H9 (cell line): ENCODE results near the gene HOXC11. TPM values are rescaled to one million over a fixed set of nuclear protein-coding genes. Genes with fewer than 3 reads are reported as not detected.

Experiments
- DNase-seq: peaks from one replicate; pipeline ENCODE4 v3.0.0-alpha.2; 2017
- H2AFZ ChIP-seq: one replicate; pipeline ENCODE4 v1.6.1; 2013; ENCODE audit warnings: mild to moderate bottlenecking, low read length, control low read depth, moderate library complexity
- H2AK5ac ChIP-seq: 2 replicates; pipeline ENCODE4 v1.6.1; 2013; ENCODE audit warnings: low read length, control low read depth, mixed read lengths; ENCODE audit not compliant: insufficient read length
- H2BK120ac ChIP-seq: one replicate; pipeline ENCODE4 v1.6.1; 2013; ENCODE audit warnings: low read depth, mild to moderate bottlenecking, low read length, control low read depth, inconsistent platforms; ENCODE audit not compliant: poor library complexity, severe bottlenecking
- H2BK12ac ChIP-seq: 2 replicates; pipeline ENCODE4 v1.6.1; 2013; ENCODE audit warnings: low read length, control low read depth, mixed read lengths, low read depth; ENCODE audit not compliant: insufficient read length
- H2BK15ac ChIP-seq: 2 replicates; pipeline ENCODE4 v1.6.1; 2013; ENCODE audit warnings: low read depth, low read length, control low read depth
- H2BK20ac ChIP-seq: one replicate; pipeline ENCODE4 v1.6.1; 2013; ENCODE audit warnings: low read depth, mild to moderate bottlenecking, low read length, control low read depth, inconsistent platforms; ENCODE audit not compliant: poor library complexity, severe bottlenecking
- H2BK5ac ChIP-seq: 2 replicates; pipeline ENCODE4 v1.6.1; 2013; ENCODE audit warnings: low read length, control low read depth, mixed read lengths; ENCODE audit not compliant: insufficient read length
- H3K14ac ChIP-seq: 2 replicates; pipeline ENCODE4 v1.6.1; 2013; ENCODE audit warnings: low read length, control low read depth; ENCODE audit not compliant: insufficient read depth
- H3K18ac ChIP-seq: 2 replicates; pipeline ENCODE4 v1.6.1; 2013; ENCODE audit warnings: low read depth, mild to moderate bottlenecking, mixed read lengths, low read length, control low read depth; ENCODE audit not compliant: insufficient read length
- H3K23ac ChIP-seq: 2 replicates; pipeline ENCODE4 v1.6.1; 2013; ENCODE audit warnings: low read length, control low read depth, mixed read lengths, low read depth; ENCODE audit not compliant: insufficient read length
- H3K23me2 ChIP-seq: 2 replicates; pipeline ENCODE4 v1.6.1; 2013; ENCODE audit warnings: low read depth, mild to moderate bottlenecking, mixed read lengths, low read length, control low read depth; ENCODE audit not compliant: insufficient read length, poor library complexity, severe bottlenecking
- H3K27ac ChIP-seq: 2 replicates; pipeline ENCODE4 v1.5.1; 2013; ENCODE audit warnings: low read length, control low read depth, mixed read lengths, low read depth; ENCODE audit not compliant: insufficient read length
- H3K27me3 ChIP-seq: 2 replicates; pipeline ENCODE4 v1.6.1; 2013; ENCODE audit warnings: low read length, control low read depth, inconsistent platforms; ENCODE audit not compliant: insufficient read depth
- H3K4ac ChIP-seq: 2 replicates; pipeline ENCODE4 v1.6.1; 2013; ENCODE audit warnings: low read depth, mild to moderate bottlenecking, control low read depth, inconsistent platforms, low read length, moderate library complexity
- H3K4me1 ChIP-seq: 2 replicates; pipeline ENCODE4 v1.6.1; 2013; ENCODE audit warnings: low read length, control low read depth, inconsistent platforms; ENCODE audit not compliant: insufficient read depth
- H3K4me2 ChIP-seq: 2 replicates; pipeline ENCODE4 v1.6.1; 2013; ENCODE audit warnings: low read length, control low read depth, mixed read lengths; ENCODE audit not compliant: insufficient read length, insufficient read depth
- H3K56ac ChIP-seq: 2 replicates; pipeline ENCODE4 v1.6.1; 2013; ENCODE audit warnings: low read depth, mild to moderate bottlenecking, mixed read lengths, low read length, control low read depth; ENCODE audit not compliant: insufficient read length
- H3K79me1 ChIP-seq: 2 replicates; pipeline ENCODE4 v1.6.1; 2013; ENCODE audit warnings: low read depth, mild to moderate bottlenecking, moderate library complexity, low read length, control low read depth, inconsistent platforms; ENCODE audit not compliant: insufficient read depth, poor library complexity, severe bottlenecking
- H3K79me2 ChIP-seq: 2 replicates; pipeline ENCODE4 v1.6.1; 2013; ENCODE audit warnings: low read length, control low read depth, inconsistent platforms; ENCODE audit not compliant: insufficient read depth
- H3K9ac ChIP-seq: 2 replicates; pipeline ENCODE4 v1.6.1; 2013; ENCODE audit warnings: low read length, control low read depth, mixed read lengths; ENCODE audit not compliant: insufficient read length; ENCODE audit errors: extremely low read depth
- H3K9me3 ChIP-seq: one replicate; pipeline ENCODE4 v1.6.1; 2013; ENCODE audit warnings: low read depth, low read length, inconsistent platforms; ENCODE audit not compliant: control insufficient read depth
- H3T11ph ChIP-seq: one replicate; pipeline ENCODE4 v1.6.1; 2013; ENCODE audit warnings: mild to moderate bottlenecking, low read length, control low read depth, inconsistent platforms
- H4K20me1 ChIP-seq: one replicate; pipeline ENCODE4 v1.6.1; 2013; ENCODE audit not compliant: control insufficient read depth, insufficient read length, insufficient read depth
- H4K5ac ChIP-seq: 2 replicates; pipeline ENCODE4 v1.6.1; 2013; ENCODE audit warnings: low read depth, mild to moderate bottlenecking, mixed read lengths, low read length, control low read depth; ENCODE audit not compliant: insufficient read length
- H4K8ac ChIP-seq: replicated peaks from 2 replicates; pipeline ENCODE4 v1.6.1; 2013; ENCODE audit warnings: low read length, control low read depth, mixed read lengths, low read depth; ENCODE audit not compliant: insufficient read length
- H4K91ac ChIP-seq: 2 replicates; pipeline ENCODE4 v1.6.1; 2013; ENCODE audit warnings: low read depth, mild to moderate bottlenecking, moderate library complexity, mixed read lengths, low read length, control low read depth; ENCODE audit not compliant: insufficient read length
- H3K27ac Mint-ChIP-seq, 3 experiments: 2 replicates in 2 of 3; 3 replicates in 1 of 3; pipeline ENCODE4 v1.8.0; 2020 to 2021; ENCODE audit warnings: mixed read lengths in 3 of 3, mild to moderate bottlenecking in 1 of 3, moderate library complexity in 1 of 3
- H3K27me3 Mint-ChIP-seq: 2 replicates; pipeline ENCODE4 v1.8.0; 2021; ENCODE audit warnings: low read depth, mild to moderate bottlenecking, moderate library complexity, mixed read lengths
- H3K36me3 Mint-ChIP-seq, 3 experiments: 2 replicates in 2 of 3; 3 replicates in 1 of 3; pipeline ENCODE4 v1.8.0; 2020 to 2021; ENCODE audit warnings: low read depth in 3 of 3, mixed read lengths in 3 of 3; ENCODE audit not compliant: insufficient read depth in 1 of 3
- H3K4me1 Mint-ChIP-seq, 2 experiments: 2 replicates each; pipeline ENCODE4 v1.8.0; 2020; ENCODE audit warnings: mixed read lengths in 2 of 2
- H3K4me3 Mint-ChIP-seq, 2 experiments: 2 replicates in 1 of 2; 3 replicates in 1 of 2; pipeline ENCODE4 v1.8.0; 2020 to 2021; ENCODE audit warnings: mild to moderate bottlenecking in 2 of 2, mixed read lengths in 2 of 2, moderate library complexity in 1 of 2
- H3K9me3 Mint-ChIP-seq, 2 experiments: 2 replicates in 1 of 2; 3 replicates in 1 of 2; pipeline ENCODE4 v1.8.0; 2020; ENCODE audit warnings: mild to moderate bottlenecking in 2 of 2, mixed read lengths in 2 of 2, moderate library complexity in 1 of 2
- WGBS: extraction: QIAGEN DNeasy Blood & Tissue Kit; methylation state at CpG from one replicate; pipeline ENCODE4 v1.1.7; 2013; ENCODE audit warnings: missing lambda C conversion rate, low lambda C conversion rate, mixed read lengths; ENCODE audit not compliant: insufficient read length; ENCODE audit errors: extremely low coverage; 5-methylcytosine and 5-hydroxymethylcytosine counted together
- total RNA-seq: library from RNA; stranded (reverse); gene quantifications from 2 replicates; pipeline ENCODE4 v1.2.1, GENCODE V29; 2021
- TF ChIP-seq, protein P1 (sequence below): fragments of 200-600 bp; sonication (generic); conservative IDR thresholded peaks from 3 replicates; pipeline ENCODE4 v1.8.0; 2021; ENCODE audit warnings: antibody characterized with exemption, mild to moderate bottlenecking

The HOXC11 gene
- total RNA-seq, 1 experiment from 2014 or later: not detected

DNA sequence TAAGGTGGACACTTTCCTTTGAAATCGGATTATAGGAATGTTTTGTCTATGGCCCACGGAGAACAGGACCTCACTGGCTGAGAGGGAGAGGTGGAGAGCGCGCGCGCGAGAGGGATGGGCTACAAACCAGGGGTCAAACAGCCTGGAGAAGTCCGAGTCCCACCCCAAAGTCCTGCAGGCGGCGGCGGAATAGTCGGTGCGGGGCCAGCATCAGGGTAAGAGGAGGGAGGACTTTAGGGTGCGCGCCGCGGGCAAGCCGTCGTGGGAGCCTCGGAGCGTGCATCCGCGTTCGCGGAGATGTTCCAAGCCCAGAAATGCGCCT lies 32.6 kb downstream of the HOXC11 start:
- no peak overlapping the region for H3K4me2 ChIP-seq
- no peak overlapping the region for H3K27ac Mint-ChIP-seq
- no CpG with 5 or more reads among the region's 26 CpGs for WGBS

More for the DNA sequence above, 32.6 kb downstream of the HOXC11 start:
- Histone ChIP-seq H2BK20ac (no peak overlapping the region), H3K18ac (no peak overlapping the region), H3K27ac (no peak overlapping the region), H2BK12ac (no peak overlapping the region), H2AFZ (no peak overlapping the region), H3K14ac (no peak overlapping the region), H3K79me1 (no peaks in the 10 kb centered on the region), H3K23me2 (no peaks in the 10 kb centered on the region), H4K5ac (no peak overlapping the region), H3T11ph (no peak overlapping the region), H4K91ac (no peak overlapping the region), H4K20me1 (no peaks in the 10 kb centered on the region), H3K9ac (no peak overlapping the region), H3K27me3 (peaks cover 96% of the 10 kb centered on the region), H3K9me3 (no peaks in the 10 kb centered on the region), H3K4me1 (no peaks in the 10 kb centered on the region), H2BK5ac (no peak overlapping the region), H3K4ac (no peak overlapping the region), H2BK120ac (no peak overlapping the region), H4K8ac (no peak overlapping the region), H2AK5ac (no peak overlapping the region), H2BK15ac (no peak overlapping the region), H3K79me2 (no peaks in the 10 kb centered on the region), H3K23ac (no peak overlapping the region), H3K56ac (no peak overlapping the region)
- H3K4me1 Mint-ChIP-seq: peaks cover 7 to 22% of the 10 kb centered on the region in 2 experiments
- DNase-seq: no peak
- H3K36me3 Mint-ChIP-seq: no peaks in the 10 kb centered on the region
- H3K4me3 Mint-ChIP-seq: no peak overlapping the region; a peak in 1 of 5 replicates
- TF ChIP-seq, protein P1, sequence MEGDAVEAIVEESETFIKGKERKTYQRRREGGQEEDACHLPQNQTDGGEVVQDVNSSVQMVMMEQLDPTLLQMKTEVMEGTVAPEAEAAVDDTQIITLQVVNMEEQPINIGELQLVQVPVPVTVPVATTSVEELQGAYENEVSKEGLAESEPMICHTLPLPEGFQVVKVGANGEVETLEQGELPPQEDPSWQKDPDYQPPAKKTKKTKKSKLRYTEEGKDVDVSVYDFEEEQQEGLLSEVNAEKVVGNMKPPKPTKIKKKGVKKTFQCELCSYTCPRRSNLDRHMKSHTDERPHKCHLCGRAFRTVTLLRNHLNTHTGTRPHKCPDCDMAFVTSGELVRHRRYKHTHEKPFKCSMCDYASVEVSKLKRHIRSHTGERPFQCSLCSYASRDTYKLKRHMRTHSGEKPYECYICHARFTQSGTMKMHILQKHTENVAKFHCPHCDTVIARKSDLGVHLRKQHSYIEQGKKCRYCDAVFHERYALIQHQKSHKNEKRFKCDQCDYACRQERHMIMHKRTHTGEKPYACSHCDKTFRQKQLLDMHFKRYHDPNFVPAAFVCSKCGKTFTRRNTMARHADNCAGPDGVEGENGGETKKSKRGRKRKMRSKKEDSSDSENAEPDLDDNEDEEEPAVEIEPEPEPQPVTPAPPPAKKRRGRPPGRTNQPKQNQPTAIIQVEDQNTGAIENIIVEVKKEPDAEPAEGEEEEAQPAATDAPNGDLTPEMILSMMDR: no peak
- H3K9me3 Mint-ChIP-seq: peaks cover 4 to 6% of the 10 kb centered on the region in 2 experiments; a peak in 3 of 5 replicates
- H3K27me3 Mint-ChIP-seq: peaks cover 100% of the 10 kb centered on the region
